B cell (primary cell): Measurements from ENCODE around the gene KIRREL3. TPM values are rescaled to one million over a fixed set of nuclear protein-coding genes. Genes with fewer than 3 reads are reported as not detected.
A peak's percentile ranks its signal among the peaks of the same experiment; 100 is the strongest.

ENCODE experiments used
- ATAC-seq: fragments of 200-7000 bp; cut with Tn5 transposase; one replicate; pipeline ENCODE4 v1.10.0; 2021; ENCODE audit warnings: low read depth, mild to moderate bottlenecking, moderate number of reproducible peaks, moderate library complexity
- CTCF ChIA-PET: fragments of 350-600 bp; sonication (Branson Sonifier 250); formaldehyde crosslinking; loops from one replicate; lab custom pipeline; 2021; ENCODE audit warnings: antibody characterized with exemption, inconsistent platforms; lab: Charles Lee
- POLR2A ChIA-PET: fragments of 350-600 bp; sonication (Branson Sonifier 250); formaldehyde crosslinking; loops from one replicate; lab custom pipeline; 2021; ENCODE audit warnings: antibody characterized with exemption; lab: Charles Lee
- DNase-seq: peaks from one replicate; pipeline ENCODE4 v3.0.0; 2013
- H2AFZ ChIP-seq: 2 replicates; pipeline ENCODE4 v1.6.1; 2012; ENCODE audit warnings: mild to moderate bottlenecking, low read depth, low read length; ENCODE audit not compliant: insufficient read depth, poor library complexity, severe bottlenecking
- H3K27ac ChIP-seq, 2 donors: 1 replicate in 1 of 2; 2 replicates in 1 of 2; pipeline ENCODE4 v1.5.1; 2012 to 2013; ENCODE audit warnings: low read length in 2 of 2, mild to moderate bottlenecking in 2 of 2, moderate library complexity in 1 of 2
- H3K27me3 ChIP-seq, 4 experiments: fragments of 200-600 bp in 1 of 4; sonication (generic) in 1 of 4; replicated peaks in 1 of 4; 1 replicate in 2 of 4; 2 replicates in 2 of 4; pipeline versions ENCODE4 v1.6.1 to v1.7.0; 2013 to 2016; ENCODE audit warnings: low read length in 3 of 4, mild to moderate bottlenecking in 2 of 4, mixed read lengths in 1 of 4, moderate library complexity in 1 of 4; ENCODE audit not compliant: insufficient read depth in 4 of 4, control insufficient read depth in 3 of 4; ENCODE audit errors: control extremely low read depth in 1 of 4
- H3K36me3 ChIP-seq, 2 experiments: replicated peaks in 1 of 2; 1 replicate in 1 of 2; 2 replicates in 1 of 2; pipeline versions ENCODE4 v1.6.1 to v1.7.1; 2013; ENCODE audit warnings: low read length in 1 of 2; ENCODE audit not compliant: insufficient read depth in 2 of 2, control insufficient read depth in 1 of 2; ENCODE audit errors: control extremely low read depth in 1 of 2, extremely low read depth in 1 of 2
- H3K4me1 ChIP-seq, 2 donors: fragments of 200-600 bp in 1 of 2; sonication (generic) in 1 of 2; 1 replicate in 1 of 2; 2 replicates in 1 of 2; pipeline versions ENCODE4 v1.5.1 to v1.6.1; 2013 to 2017; ENCODE audit warnings: low read length in 2 of 2; ENCODE audit not compliant: control insufficient read depth in 2 of 2, insufficient read depth in 2 of 2
- H3K4me2 ChIP-seq: replicated peaks from 2 replicates; pipeline ENCODE3; 2012; ENCODE audit warnings: mild to moderate bottlenecking, low read depth, low read length; ENCODE audit not compliant: poor library complexity, severe bottlenecking
- H3K4me3 ChIP-seq, 5 experiments: fragments of 200-600 bp in 1 of 5; sonication (generic) in 1 of 5; 1 replicate in 3 of 5; 2 replicates in 2 of 5; pipeline versions ENCODE4 v1.5.1 to v1.7.0; 2011 to 2016; ENCODE audit warnings: low read length in 4 of 5, mild to moderate bottlenecking in 4 of 5, low read depth in 2 of 5, control low read depth in 1 of 5, moderate library complexity in 1 of 5; ENCODE audit not compliant: insufficient read depth in 1 of 5; ENCODE audit errors: control extremely low read depth in 1 of 5, extremely low read depth in 1 of 5
- H3K79me2 ChIP-seq: fragments of 200-600 bp; sonication (generic); one replicate; pipeline ENCODE4 v1.6.0; 2016; ENCODE audit warnings: low read length; ENCODE audit not compliant: control insufficient read depth, insufficient read depth
- H3K9ac ChIP-seq: fragments of 200-600 bp; sonication (generic); 2 replicates; pipeline ENCODE4 v1.6.1; 2017; ENCODE audit warnings: mild to moderate bottlenecking, low read length, moderate library complexity
- H3K9me3 ChIP-seq, 3 donors: one replicate each; pipeline versions ENCODE4 v1.6.1 to v1.7.1; 2013; ENCODE audit warnings: low read length in 2 of 3; ENCODE audit not compliant: control insufficient read depth in 2 of 3, insufficient read depth in 1 of 3; ENCODE audit errors: control extremely low read depth in 1 of 3
- H4K20me1 ChIP-seq: 2 replicates; pipeline ENCODE4 v1.6.0; 2012; ENCODE audit warnings: mild to moderate bottlenecking, low read length; ENCODE audit not compliant: insufficient read depth, control insufficient read depth, poor library complexity, severe bottlenecking
- H3K27ac Mint-ChIP-seq: one replicate; pipeline ENCODE4 v1.8.0; 2021; ENCODE audit warnings: mixed read lengths
- H3K27me3 Mint-ChIP-seq: one replicate; pipeline ENCODE4 v1.8.0; 2021; ENCODE audit warnings: mixed read lengths
- H3K4me1 Mint-ChIP-seq: one replicate; pipeline ENCODE4 v1.8.0; 2021; ENCODE audit warnings: mixed read lengths
- H3K4me3 Mint-ChIP-seq: one replicate; pipeline ENCODE4 v1.8.0; 2021; ENCODE audit warnings: mixed read lengths
- H3K9me3 Mint-ChIP-seq: one replicate; pipeline ENCODE4 v1.8.0; 2022; ENCODE audit warnings: mixed read lengths; ENCODE audit not compliant: insufficient read depth
- CTCF ChIP-seq: fragments of 200-600 bp; IDR thresholded peaks from one replicate; pipeline ENCODE4 v1.8.0; 2022; ENCODE audit warnings: antibody characterized with exemption, mild to moderate bottlenecking
- EZH2 ChIP-seq: IDR thresholded peaks from 2 replicates; pipeline ENCODE4 v1.6.1; 2012; ENCODE audit warnings: borderline replicate concordance, low read depth, mild to moderate bottlenecking, moderate library complexity, low read length; ENCODE audit not compliant: insufficient read depth, poor library complexity, severe bottlenecking
- WGBS: methylation state at CpG from one replicate; pipeline ENCODE4 v1.1.5; 2013; ENCODE audit warnings: missing lambda C conversion rate; ENCODE audit not compliant: insufficient coverage; 5-methylcytosine and 5-hydroxymethylcytosine counted together
- intact Hi-C: fragments of 100-400 bp; cut with micrococcal nuclease; formaldehyde crosslinking; loops from one replicate; pipeline ENCODE4 v1.10.0; 2022
- polyA plus RNA-seq: library from polyadenylated mRNA; depleted of rRNA; stranded (reverse); fragments of >200 nt; gene quantifications from 2 replicates; pipeline ENCODE4 v1.2.3, GENCODE V29; 2012
- total RNA-seq, 2 donors: library from RNA; stranded (reverse); fragments of 120-200 nt in 1 of 2; gene quantifications; 1 replicate in 1 of 2; 2 replicates in 1 of 2; pipeline versions ENCODE4 v1.2.3 to v1.2.4, GENCODE V29; 2013 to 2022

The KIRREL3 gene
- total and polyA plus RNA-seq, 2 donors (not counting 1 experiment from before 2014, with no cell fraction given) = not detected

- H3K27ac Mint-ChIP-seq = no peak overlapping the region
- ChIA-PET CTCF (no interaction called here), POLR2A (no interaction called here)
- no peak overlapping the region for H3K4me3 ChIP-seq
- peaks cover 0 to 7% (median 0%) of the 10 kb centered on the region in 3 donors for H3K9me3 ChIP-seq
- H3K4me1 ChIP-seq = no peaks in the 10 kb centered on the region
- no peak for DNase-seq
- no peak overlapping the region for H3K4me3 Mint-ChIP-seq
- WGBS = 42% methylated on average over 26 of the region's 27 CpGs
- H3K4me2 ChIP-seq = no peak overlapping the region
- ATAC-seq = no peak
- no peak overlapping the region for H3K9ac ChIP-seq
- no peaks in the 10 kb centered on the region for H3K36me3 ChIP-seq
- TF ChIP-seq EZH2 (no peak), CTCF (no peak)
- no peaks in the 10 kb centered on the region for H3K9me3 Mint-ChIP-seq
- no peaks in the 10 kb centered on the region for H4K20me1 ChIP-seq
- no peaks in the 10 kb centered on the region for H3K4me1 Mint-ChIP-seq
- peak overlapping the region; percentile 16 for H2AFZ ChIP-seq
- peaks cover 0 to 14% (median 0%) of the 10 kb centered on the region in 4 experiments for H3K27me3 ChIP-seq
- intact Hi-C loops = no loop called here
- peaks cover 25% of the 10 kb centered on the region for H3K27me3 Mint-ChIP-seq
- H3K79me2 ChIP-seq = no peaks in the 10 kb centered on the region
- H3K27ac ChIP-seq = no peak overlapping the region
These were observed 288.5 kb downstream of the KIRREL3 start for GRCh38 chr11:126711977-126712625.

- Histone ChIP-seq H3K36me3 (no peaks in the 10 kb centered on the region), H4K20me1 (no peaks in the 10 kb centered on the region), H3K27ac (no peak overlapping the region), H2AFZ (no peak overlapping the region), H3K4me3 (no peak overlapping the region), H3K9ac (no peak overlapping the region), H3K79me2 (no peaks in the 10 kb centered on the region), H3K9me3 (peaks cover 0 to 7% (median 0%) of the 10 kb centered on the region in 3 donors), H3K4me2 (no peak overlapping the region), H3K4me1 (no peaks in the 10 kb centered on the region), H3K27me3 (peaks cover 0 to 14% (median 0%) of the 10 kb centered on the region in 4 experiments)
- no peaks in the 10 kb centered on the region for H3K4me1 Mint-ChIP-seq
- H3K9me3 Mint-ChIP-seq = no peaks in the 10 kb centered on the region
- peaks cover 25% of the 10 kb centered on the region for H3K27me3 Mint-ChIP-seq
- no peak for TF ChIP-seq EZH2
- no peak for TF ChIP-seq CTCF
- no peak overlapping the region for H3K27ac Mint-ChIP-seq
- POLR2A ChIA-PET = no interaction called here
- intact Hi-C loops = no loop called here
- no peak overlapping the region for H3K4me3 Mint-ChIP-seq
- CTCF ChIA-PET = no interaction called here
- whole genome bisulfite sequencing = no CpG with 5 or more reads among the region's 4 CpGs
- no peak for DNase-seq
- ATAC-seq = no peak
These were observed 289.7 kb downstream of the KIRREL3 start for GRCh38 chr11:126710804-126711399.
